HEK293 (cell line): Measurements from ENCODE around the gene NRF1.

ENCODE experiments used
- CTCF ChIA-PET: fragments of 350-600 bp; formaldehyde crosslinking; extraction: SDS; loops from one replicate; lab custom pipeline; 2021; ENCODE audit warnings: antibody characterized with exemption; lab: Yijun Ruan, JAX
- POLR2A ChIA-PET: fragments of 300-600 bp; formaldehyde crosslinking; extraction: SDS; loops from one replicate; lab custom pipeline; 2020; ENCODE audit warnings: antibody characterized with exemption, inconsistent platforms; lab: Yijun Ruan, JAX
- H3K27ac ChIP-seq: fragments of 200-500 bp; sonication (Bioruptor generic); 2 replicates; pipeline ENCODE4 v1.5.1; 2014; ENCODE audit warnings: low read depth, low read length, control low read depth, inconsistent platforms; ENCODE audit errors: extremely low read depth
- H3K36me3 ChIP-seq, 2 experiments: fragments of 200-500 bp in 1 of 2; sonication (Bioruptor generic) in 1 of 2; 1 replicate in 1 of 2; 2 replicates in 1 of 2; pipeline ENCODE4 v1.5.1; 2014 to 2017; ENCODE audit warnings: inconsistent platforms in 2 of 2, low read length in 2 of 2; ENCODE audit not compliant: control insufficient read depth in 2 of 2, insufficient read depth in 1 of 2
- H3K4me1 ChIP-seq: fragments of 200-500 bp; sonication (Bioruptor generic); 2 replicates; pipeline ENCODE4 v1.5.1; 2014; ENCODE audit warnings: mild to moderate bottlenecking, low read length, inconsistent platforms; ENCODE audit not compliant: control insufficient read depth, insufficient read depth
- H3K4me3 ChIP-seq: 2 replicates; pipeline ENCODE4 v1.5.1; 2011; ENCODE audit warnings: low read depth, mild to moderate bottlenecking, control low read depth, low read length, moderate library complexity
- H3K9me3 ChIP-seq: fragments of 200-500 bp; sonication (Bioruptor generic); 2 replicates; pipeline ENCODE4 v1.5.1; 2014; ENCODE audit warnings: low read depth, low read length, inconsistent platforms; ENCODE audit not compliant: control insufficient read depth, insufficient read depth
- ZNF654 ChIP-seq: fragments of 450-650 bp; formaldehyde crosslinking; IDR thresholded peaks from 2 replicates; pipeline ENCODE4 v1.5.1; 2016; ENCODE audit warnings: low read depth, missing biosample characterization, missing genetic modification characterization
- TF ChIP-seq, protein P1 (sequence below): fragments of 450-650 bp; formaldehyde crosslinking; conservative IDR thresholded peaks from 2 replicates; pipeline ENCODE4 v1.5.1; 2016; ENCODE audit warnings: low read depth, missing biosample characterization, missing genetic modification characterization
- TF ChIP-seq, protein P2 (sequence below): fragments of 450-650 bp; formaldehyde crosslinking; IDR thresholded peaks from 2 replicates; pipeline ENCODE4 v1.5.1; 2017; ENCODE audit warnings: missing biosample characterization, missing genetic modification characterization
- TF ChIP-seq, protein P3 (sequence below): fragments of 450-650 bp; formaldehyde crosslinking; IDR thresholded peaks from 2 replicates; pipeline ENCODE4 v1.5.1; 2016; ENCODE audit warnings: missing biosample characterization, missing genetic modification characterization
- TF ChIP-seq, protein P4 (sequence below): fragments of 450-650 bp; formaldehyde crosslinking; IDR thresholded peaks from 2 replicates; pipeline ENCODE4 v1.5.1; 2016; ENCODE audit warnings: missing biosample characterization, missing genetic modification characterization
- TF ChIP-seq, protein P5 (sequence below): fragments of 450-650 bp; formaldehyde crosslinking; IDR thresholded peaks from 2 replicates; pipeline ENCODE4 v1.5.1; 2016; ENCODE audit warnings: missing biosample characterization, missing genetic modification characterization

Gene NRF1

DNA sequence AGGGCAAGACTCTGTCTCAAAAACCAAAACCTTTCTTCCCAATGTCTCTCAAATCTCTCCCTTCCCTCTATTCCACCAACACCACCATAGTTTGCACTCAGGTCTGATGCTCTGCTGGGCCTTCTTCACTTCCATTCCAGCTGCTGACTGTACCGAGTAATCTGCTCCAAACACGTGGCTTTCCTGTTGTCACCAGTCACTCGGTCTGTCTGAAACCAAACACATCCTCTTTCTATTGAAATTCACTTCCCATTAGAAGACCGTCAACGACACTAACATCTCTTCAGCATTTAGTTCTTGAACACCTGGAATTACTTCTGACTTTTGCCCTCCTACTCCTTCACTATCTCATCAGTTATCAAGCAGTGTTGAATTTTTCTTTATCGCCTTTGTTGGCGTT lies 4.7 kb upstream of the NRF1 start (continued):
- TF ChIP-seq, protein P1, sequence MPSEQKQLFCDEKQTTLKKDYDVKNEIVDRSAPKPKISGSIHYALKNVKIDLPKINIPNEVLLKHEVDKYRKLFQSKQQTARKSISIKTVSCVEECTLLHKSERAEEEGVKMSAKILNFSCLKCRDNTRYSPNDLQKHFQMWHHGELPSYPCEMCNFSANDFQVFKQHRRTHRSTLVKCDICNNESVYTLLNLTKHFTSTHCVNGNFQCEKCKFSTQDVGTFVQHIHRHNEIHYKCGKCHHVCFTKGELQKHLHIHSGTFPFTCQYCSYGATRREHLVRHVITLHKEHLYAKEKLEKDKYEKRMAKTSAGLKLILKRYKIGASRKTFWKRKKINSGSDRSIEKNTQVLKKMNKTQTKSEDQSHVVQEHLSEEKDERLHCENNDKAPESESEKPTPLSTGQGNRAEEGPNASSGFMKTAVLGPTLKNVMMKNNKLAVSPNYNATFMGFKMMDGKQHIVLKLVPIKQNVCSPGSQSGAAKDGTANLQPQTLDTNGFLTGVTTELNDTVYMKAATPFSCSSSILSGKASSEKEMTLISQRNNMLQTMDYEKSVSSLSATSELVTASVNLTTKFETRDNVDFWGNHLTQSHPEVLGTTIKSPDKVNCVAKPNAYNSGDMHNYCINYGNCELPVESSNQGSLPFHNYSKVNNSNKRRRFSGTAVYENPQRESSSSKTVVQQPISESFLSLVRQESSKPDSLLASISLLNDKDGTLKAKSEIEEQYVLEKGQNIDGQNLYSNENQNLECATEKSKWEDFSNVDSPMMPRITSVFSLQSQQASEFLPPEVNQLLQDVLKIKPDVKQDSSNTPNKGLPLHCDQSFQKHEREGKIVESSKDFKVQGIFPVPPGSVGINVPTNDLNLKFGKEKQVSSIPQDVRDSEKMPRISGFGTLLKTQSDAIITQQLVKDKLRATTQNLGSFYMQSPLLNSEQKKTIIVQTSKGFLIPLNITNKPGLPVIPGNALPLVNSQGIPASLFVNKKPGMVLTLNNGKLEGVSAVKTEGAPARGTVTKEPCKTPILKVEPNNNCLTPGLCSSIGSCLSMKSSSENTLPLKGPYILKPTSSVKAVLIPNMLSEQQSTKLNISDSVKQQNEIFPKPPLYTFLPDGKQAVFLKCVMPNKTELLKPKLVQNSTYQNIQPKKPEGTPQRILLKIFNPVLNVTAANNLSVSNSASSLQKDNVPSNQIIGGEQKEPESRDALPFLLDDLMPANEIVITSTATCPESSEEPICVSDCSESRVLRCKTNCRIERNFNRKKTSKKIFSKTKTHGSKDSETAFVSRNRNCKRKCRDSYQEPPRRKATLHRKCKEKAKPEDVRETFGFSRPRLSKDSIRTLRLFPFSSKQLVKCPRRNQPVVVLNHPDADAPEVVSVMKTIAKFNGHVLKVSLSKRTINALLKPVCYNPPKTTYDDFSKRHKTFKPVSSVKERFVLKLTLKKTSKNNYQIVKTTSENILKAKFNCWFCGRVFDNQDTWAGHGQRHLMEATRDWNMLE (tag by site-specific recombination) = no peak
- TF ChIP-seq, protein P2, sequence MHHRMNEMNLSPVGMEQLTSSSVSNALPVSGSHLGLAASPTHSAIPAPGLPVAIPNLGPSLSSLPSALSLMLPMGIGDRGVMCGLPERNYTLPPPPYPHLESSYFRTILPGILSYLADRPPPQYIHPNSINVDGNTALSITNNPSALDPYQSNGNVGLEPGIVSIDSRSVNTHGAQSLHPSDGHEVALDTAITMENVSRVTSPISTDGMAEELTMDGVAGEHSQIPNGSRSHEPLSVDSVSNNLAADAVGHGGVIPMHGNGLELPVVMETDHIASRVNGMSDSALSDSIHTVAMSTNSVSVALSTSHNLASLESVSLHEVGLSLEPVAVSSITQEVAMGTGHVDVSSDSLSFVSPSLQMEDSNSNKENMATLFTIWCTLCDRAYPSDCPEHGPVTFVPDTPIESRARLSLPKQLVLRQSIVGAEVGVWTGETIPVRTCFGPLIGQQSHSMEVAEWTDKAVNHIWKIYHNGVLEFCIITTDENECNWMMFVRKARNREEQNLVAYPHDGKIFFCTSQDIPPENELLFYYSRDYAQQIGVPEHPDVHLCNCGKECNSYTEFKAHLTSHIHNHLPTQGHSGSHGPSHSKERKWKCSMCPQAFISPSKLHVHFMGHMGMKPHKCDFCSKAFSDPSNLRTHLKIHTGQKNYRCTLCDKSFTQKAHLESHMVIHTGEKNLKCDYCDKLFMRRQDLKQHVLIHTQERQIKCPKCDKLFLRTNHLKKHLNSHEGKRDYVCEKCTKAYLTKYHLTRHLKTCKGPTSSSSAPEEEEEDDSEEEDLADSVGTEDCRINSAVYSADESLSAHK = no peak
- TF ChIP-seq, protein P3, sequence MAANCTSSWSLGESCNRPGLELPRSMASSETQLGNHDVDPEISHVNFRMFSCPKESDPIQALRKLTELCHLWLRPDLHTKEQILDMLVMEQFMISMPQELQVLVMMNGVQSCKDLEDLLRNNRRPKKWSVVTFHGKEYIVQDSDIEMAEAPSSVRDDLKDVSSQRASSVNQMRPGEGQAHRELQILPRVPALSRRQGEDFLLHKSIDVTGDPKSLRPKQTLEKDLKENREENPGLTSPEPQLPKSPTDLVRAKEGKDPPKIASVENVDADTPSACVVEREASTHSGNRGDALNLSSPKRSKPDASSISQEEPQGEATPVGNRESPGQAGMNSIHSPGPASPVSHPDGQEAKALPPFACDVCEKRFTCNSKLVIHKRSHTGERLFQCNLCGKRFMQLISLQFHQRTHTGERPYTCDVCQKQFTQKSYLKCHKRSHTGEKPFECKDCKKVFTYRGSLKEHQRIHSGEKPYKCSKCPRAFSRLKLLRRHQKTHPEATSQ (tag by site-specific recombination) = no peak
- TF ChIP-seq, all 188 proteins: peak for 0

DNA sequence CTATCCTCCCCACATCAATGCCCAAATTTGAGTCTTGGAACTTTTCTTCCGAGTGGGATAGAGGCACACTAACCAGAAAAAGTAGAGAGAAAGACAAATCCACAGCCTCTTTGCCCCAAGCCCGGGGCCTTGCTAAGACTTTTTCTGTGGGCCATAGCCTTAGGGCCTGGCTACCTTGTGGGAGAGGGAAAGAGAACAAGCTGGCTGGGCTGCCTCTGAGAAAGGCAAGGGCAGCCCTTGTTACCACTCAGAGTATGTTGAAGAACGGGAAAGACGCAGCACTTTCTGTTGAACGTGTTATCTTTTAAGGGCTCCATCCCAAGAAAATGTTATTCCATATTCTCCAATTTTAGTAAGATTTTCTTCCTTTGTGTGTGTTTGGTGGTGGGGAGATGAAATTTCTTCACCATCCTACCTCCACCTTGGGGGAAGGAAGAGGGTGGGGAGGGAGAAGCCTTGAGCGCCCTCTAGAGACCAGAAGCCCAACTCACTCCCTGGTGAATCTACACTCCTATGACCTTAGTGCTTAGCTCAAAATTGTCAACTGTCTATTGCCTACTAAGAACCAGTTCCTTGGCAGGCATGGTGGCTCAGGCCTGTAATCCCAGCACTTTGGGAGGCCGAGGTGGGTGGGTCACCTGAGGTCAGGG lies 3.9 kb upstream of the NRF1 start:
- peaks cover 0 to 21% of the 10 kb centered on the region in 2 experiments; a peak in 1 of 3 replicates for H3K36me3 ChIP-seq
- H3K4me1 ChIP-seq = no peaks in the 10 kb centered on the region
- CTCF ChIA-PET = interaction anchor here (0.5 to 2.0 kb wide), 15 partner anchors 9 to 240 kb away, joined by 3 to 9 read pairs (median 5); no protein-coding TSS in a partner anchor
- TF ChIP-seq, protein P4, sequence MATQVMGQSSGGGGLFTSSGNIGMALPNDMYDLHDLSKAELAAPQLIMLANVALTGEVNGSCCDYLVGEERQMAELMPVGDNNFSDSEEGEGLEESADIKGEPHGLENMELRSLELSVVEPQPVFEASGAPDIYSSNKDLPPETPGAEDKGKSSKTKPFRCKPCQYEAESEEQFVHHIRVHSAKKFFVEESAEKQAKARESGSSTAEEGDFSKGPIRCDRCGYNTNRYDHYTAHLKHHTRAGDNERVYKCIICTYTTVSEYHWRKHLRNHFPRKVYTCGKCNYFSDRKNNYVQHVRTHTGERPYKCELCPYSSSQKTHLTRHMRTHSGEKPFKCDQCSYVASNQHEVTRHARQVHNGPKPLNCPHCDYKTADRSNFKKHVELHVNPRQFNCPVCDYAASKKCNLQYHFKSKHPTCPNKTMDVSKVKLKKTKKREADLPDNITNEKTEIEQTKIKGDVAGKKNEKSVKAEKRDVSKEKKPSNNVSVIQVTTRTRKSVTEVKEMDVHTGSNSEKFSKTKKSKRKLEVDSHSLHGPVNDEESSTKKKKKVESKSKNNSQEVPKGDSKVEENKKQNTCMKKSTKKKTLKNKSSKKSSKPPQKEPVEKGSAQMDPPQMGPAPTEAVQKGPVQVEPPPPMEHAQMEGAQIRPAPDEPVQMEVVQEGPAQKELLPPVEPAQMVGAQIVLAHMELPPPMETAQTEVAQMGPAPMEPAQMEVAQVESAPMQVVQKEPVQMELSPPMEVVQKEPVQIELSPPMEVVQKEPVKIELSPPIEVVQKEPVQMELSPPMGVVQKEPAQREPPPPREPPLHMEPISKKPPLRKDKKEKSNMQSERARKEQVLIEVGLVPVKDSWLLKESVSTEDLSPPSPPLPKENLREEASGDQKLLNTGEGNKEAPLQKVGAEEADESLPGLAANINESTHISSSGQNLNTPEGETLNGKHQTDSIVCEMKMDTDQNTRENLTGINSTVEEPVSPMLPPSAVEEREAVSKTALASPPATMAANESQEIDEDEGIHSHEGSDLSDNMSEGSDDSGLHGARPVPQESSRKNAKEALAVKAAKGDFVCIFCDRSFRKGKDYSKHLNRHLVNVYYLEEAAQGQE (tag by site-specific recombination) = no peak
- TF ChIP-seq ZNF654 (tag by site-specific recombination) = peak; percentile 54
- TF ChIP-seq, protein P5, sequence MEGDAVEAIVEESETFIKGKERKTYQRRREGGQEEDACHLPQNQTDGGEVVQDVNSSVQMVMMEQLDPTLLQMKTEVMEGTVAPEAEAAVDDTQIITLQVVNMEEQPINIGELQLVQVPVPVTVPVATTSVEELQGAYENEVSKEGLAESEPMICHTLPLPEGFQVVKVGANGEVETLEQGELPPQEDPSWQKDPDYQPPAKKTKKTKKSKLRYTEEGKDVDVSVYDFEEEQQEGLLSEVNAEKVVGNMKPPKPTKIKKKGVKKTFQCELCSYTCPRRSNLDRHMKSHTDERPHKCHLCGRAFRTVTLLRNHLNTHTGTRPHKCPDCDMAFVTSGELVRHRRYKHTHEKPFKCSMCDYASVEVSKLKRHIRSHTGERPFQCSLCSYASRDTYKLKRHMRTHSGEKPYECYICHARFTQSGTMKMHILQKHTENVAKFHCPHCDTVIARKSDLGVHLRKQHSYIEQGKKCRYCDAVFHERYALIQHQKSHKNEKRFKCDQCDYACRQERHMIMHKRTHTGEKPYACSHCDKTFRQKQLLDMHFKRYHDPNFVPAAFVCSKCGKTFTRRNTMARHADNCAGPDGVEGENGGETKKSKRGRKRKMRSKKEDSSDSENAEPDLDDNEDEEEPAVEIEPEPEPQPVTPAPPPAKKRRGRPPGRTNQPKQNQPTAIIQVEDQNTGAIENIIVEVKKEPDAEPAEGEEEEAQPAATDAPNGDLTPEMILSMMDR (tag by site-specific recombination) = peak; percentile 65
- TF ChIP-seq, all 188 proteins: peak for 2
- Histone ChIP-seq H3K9me3 (no peaks in the 10 kb centered on the region), H3K4me3 (no peak overlapping the region), H3K27ac (no peak overlapping the region)
- POLR2A ChIA-PET = interaction anchor here (0.7 to 1.0 kb wide), 3 partner anchors 9 to 206 kb away, joined by 4 to 5 read pairs (median 4); no protein-coding TSS in a partner anchor
